Mucosa of descending colon (tissue), 3 donors: Measurements from ENCODE around the gene EVA1A. TPM values are rescaled to one million over a fixed set of nuclear protein-coding genes. Genes with fewer than 3 reads are reported as not detected.

ENCODE experiments used
- ATAC-seq: fragments of 200-7000 bp; cut with Tn5 transposase; one replicate; pipeline ENCODE4 v1.9.1; 2020; ENCODE audit warnings: mild to moderate bottlenecking, moderate library complexity
- DNase-seq, 3 donors: peaks; one replicate each; pipeline ENCODE4 v3.0.0-alpha.2; 2020
- H3K36me3 ChIP-seq: fragments of 200-600 bp; one replicate; pipeline ENCODE4 v1.8.0; 2021; ENCODE audit warnings: low read depth, mild to moderate bottlenecking
- H3K4me1 ChIP-seq: fragments of 200-600 bp; one replicate; pipeline ENCODE4 v1.8.0; 2021; ENCODE audit warnings: low read depth, mild to moderate bottlenecking
- H3K4me3 ChIP-seq: fragments of 200-600 bp; one replicate; pipeline ENCODE4 v1.8.0; 2021; ENCODE audit warnings: mild to moderate bottlenecking
- H3K9me3 ChIP-seq: fragments of 200-600 bp; one replicate; pipeline ENCODE4 v1.8.0; 2021; ENCODE audit warnings: mild to moderate bottlenecking
- CTCF ChIP-seq: fragments of 200-600 bp; IDR thresholded peaks from one replicate; pipeline ENCODE4 v1.8.0; 2022; ENCODE audit warnings: antibody characterized with exemption, mild to moderate bottlenecking
- intact Hi-C, 2 donors: fragments of 100-400 bp; cut with DNase I in 1 of 2; cut with micrococcal nuclease in 1 of 2; formaldehyde crosslinking; loops; one replicate each; pipeline versions ENCODE4 v1.11.0 to v1.11.1; 2022; cut with DNase I, micrococcal nuclease
- total RNA-seq, 3 donors: library from RNA; stranded (reverse); fragmentation: NEBNext Ultra II Directional in 2 of 3; extraction: Animal tissue kit (Norgen Biotek cat#: 25700) in 2 of 3; gene quantifications; one replicate each; pipeline versions ENCODE4 v1.2.1 to v1.2.4, GENCODE V29; 2021 to 2023
- donor health status: DM: no; HTN: no; CAD: no; lungs with moderate emphysema.
- donor health status: DM: no; HTN: no; CAD: no.
- donor health status: DM: no; HTN: yes; CAD: no.

The EVA1A gene
- total RNA-seq, 3 donors from 2014 or later: 0.72 to 1.3 TPM; not detected in 1

- H3K4me3 ChIP-seq: no peak overlapping the region
- no peak for TF ChIP-seq CTCF
- H3K36me3 ChIP-seq: no peaks in the 10 kb centered on the region
- DNase-seq (no peak), ATAC-seq (no peak)
- no peaks in the 10 kb centered on the region for H3K4me1 ChIP-seq
- H3K9me3 ChIP-seq: no peaks in the 10 kb centered on the region
- intact Hi-C loops: no loop called here
Measured at GRCh38 chr2:75450068-75450467, 110.7 kb downstream of the EVA1A start.

- H3K36me3 ChIP-seq: no peaks in the 10 kb centered on the region
- intact Hi-C loops: no loop called here
- H3K4me1 ChIP-seq: no peaks in the 10 kb centered on the region
- no peak for DNase-seq
- H3K9me3 ChIP-seq: no peaks in the 10 kb centered on the region
- H3K4me3 ChIP-seq: no peak overlapping the region
- no peak for TF ChIP-seq CTCF
- ATAC-seq: no peak
Measured at GRCh38 chr2:75447176-75447575, 113.6 kb downstream of the EVA1A start.

Other genes with a start within 250 kb of the EVA1A start
- gene MRPL19, start 85.8 kb upstream of the EVA1A start, total RNA-seq: 10 to 100 TPM; 34.6 to 53.3 (median 45.1) TPM
- 10 to 100 TPM; 13.6 to 16.4 (median 14.4) TPM for gene GCFC2, start 150.0 kb upstream of the EVA1A start, total RNA-seq